ENCODE data around the gene CLPTM1L.

GRCh38 chr5:1368236-1368635, 23.3 kb upstream of the CLPTM1L start:
- TF ChIP-seq GATA3 (IDR thresholded peaks at IDR 0.05; ENCODE audit: low read depth, low read length), result no peak
- TF ChIP-seq GATA2 (IDR thresholded peaks at IDR 0.05; ENCODE audit: low read depth, low read length), result no peak

All from SH-SY5Y (cell line).